RWPE1 (cell line): ENCODE data around the gene MED9.

ENCODE experiments used
- CTCF ChIA-PET: fragments of 350-600 bp; sonication (Branson Sonifier 250); formaldehyde crosslinking; extraction: SDS; loops from one replicate; lab custom pipeline; 2021; lab: Yijun Ruan, JAX
- POLR2A ChIA-PET: fragments of 400-600 bp; formaldehyde crosslinking; extraction: SDS; loops from one replicate; lab custom pipeline; 2020; ENCODE audit warnings: antibody characterized with exemption; ENCODE audit not compliant: low non-redundant PET; lab: Yijun Ruan, JAX
- DNase-seq: peaks from one replicate; pipeline ENCODE4 v3.0.0; 2012; ENCODE audit warnings: low spot score
- H3K27ac ChIP-seq: fragments of 450-650 bp; 2 replicates; pipeline ENCODE4 v1.5.1; 2017
- CTCF ChIP-seq: fragments of 450-650 bp; conservative IDR thresholded peaks from 2 replicates; pipeline ENCODE4 v1.5.1; 2017; ENCODE audit warnings: low read depth, mild to moderate bottlenecking

The MED9 gene

DNA sequence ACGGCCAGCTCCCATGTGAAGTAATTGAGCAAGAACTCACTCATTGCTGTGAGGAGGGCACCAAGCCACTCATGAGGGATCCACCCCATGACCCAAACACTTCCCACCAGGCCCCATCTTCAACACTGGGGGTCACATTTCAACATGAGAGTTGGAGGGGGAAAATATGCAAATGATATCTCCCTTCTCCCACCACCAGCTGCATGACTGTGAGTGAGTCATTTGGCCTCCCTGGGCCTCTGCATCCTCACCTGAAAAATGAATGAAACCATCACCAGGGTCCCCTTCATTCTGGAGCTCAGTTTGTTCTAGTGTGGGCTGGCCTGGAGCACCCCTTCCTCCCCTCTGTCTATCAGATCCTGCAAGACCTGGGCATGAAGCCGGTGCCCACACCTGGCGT is 6.8 kb upstream of the MED9 start:
- DNase-seq: no peak
- CTCF ChIA-PET: no interaction called here
- POLR2A ChIA-PET: no interaction called here
- TF ChIP-seq CTCF: no peak
- H3K27ac ChIP-seq: no peak overlapping the region

GRCh38 chr17:17472333-17472920 is 4.4 kb upstream of the MED9 start:
- TF ChIP-seq CTCF: no peak
- no peak for DNase-seq
- no peak overlapping the region for H3K27ac ChIP-seq
- POLR2A ChIA-PET: no interaction called here
- CTCF ChIA-PET: interaction anchor here (0.6 to 1.1 kb wide), 2 partner anchors 8 to 97 kb away, joined by 3 to 5 read pairs; no protein-coding TSS in a partner anchor

DNA sequence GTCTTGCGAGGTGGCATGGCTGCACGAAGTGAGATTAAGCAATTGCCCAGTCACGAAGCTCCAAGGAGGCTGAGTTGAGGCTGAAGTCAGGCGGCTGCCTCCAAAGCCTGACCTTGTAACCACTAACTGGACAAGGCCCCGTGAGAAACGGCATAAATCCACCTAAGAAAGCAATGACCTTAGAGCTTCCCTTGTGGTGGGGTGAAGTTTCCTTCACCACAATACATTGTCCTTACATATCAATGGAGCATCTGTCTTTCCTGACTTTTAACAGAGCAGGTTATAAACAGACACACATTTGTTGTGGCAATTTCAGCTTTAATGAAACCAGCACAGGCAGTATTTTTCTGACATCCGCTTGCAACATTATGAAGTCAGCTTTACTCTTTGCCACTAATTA is 2.5 kb upstream of the MED9 start:
- CTCF ChIA-PET: interaction anchor here (0.6 kb wide), 2 partner anchors 8 to 94 kb away, joined by 3 to 4 read pairs; no protein-coding TSS in a partner anchor
- POLR2A ChIA-PET: no interaction called here
- DNase-seq: no peak
- H3K27ac ChIP-seq: no peak overlapping the region
- no peak for TF ChIP-seq CTCF

- ChIA-PET CTCF (no interaction called here), POLR2A (no interaction called here)
- DNase-seq: no peak
- no peak for TF ChIP-seq CTCF
- H3K27ac ChIP-seq: no peak overlapping the region
Measured at GRCh38 chr17:17479209-17479608, 2.4 kb downstream of the MED9 start.

DNA sequence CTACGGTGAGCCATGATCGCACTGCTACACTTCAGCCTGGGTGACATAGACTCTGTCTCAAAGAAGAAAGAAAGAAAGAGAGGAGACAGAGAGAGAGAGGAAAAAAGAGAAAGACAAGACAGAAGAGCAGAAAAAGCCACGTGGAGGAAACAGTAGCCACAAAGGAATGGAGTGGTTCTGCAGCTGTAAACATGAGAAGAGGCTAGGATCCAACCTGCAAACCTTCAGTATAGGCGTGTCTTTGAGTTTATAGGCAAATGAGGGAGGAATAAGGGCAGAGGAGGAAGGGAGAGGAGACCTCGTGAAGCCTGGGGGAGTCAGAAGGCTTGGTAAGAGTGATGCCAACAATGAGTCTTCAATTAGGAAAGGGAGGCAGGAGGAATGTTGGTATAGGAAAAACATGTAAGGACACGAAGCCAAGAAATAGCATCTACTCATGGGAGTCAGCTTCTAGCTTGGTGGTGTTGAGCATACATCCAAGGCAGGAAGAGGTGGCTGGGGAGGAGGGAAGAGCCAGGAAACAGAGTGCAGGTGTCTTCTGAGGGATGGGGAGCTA is 3.9 kb downstream of the MED9 start:
- peak; percentile 30 for DNase-seq
- POLR2A ChIA-PET: no interaction called here
- no peak for TF ChIP-seq CTCF
- CTCF ChIA-PET: interaction anchor here (0.6 kb wide), 1 partner anchor 12 kb away, joined by 6 read pairs; no protein-coding TSS in a partner anchor
- peak overlapping the region; percentile 33; the same call in 1 of the 2 replicates for H3K27ac ChIP-seq

GRCh38 chr17:17481860-17482259 is 5.1 kb downstream of the MED9 start:
- ChIA-PET POLR2A (no interaction called here), CTCF (interaction anchor here (0.6 to 0.7 kb wide), 2 partner anchors 9 to 24 kb away, joined by 3 read pairs; no protein-coding TSS in a partner anchor)
- no peak overlapping the region for H3K27ac ChIP-seq
- DNase-seq: no peak
- TF ChIP-seq CTCF: no peak
